ENCODE results near the gene ERO1B.
"Not testable (repeated sequence)": the region's sequence is repeated elsewhere in the genome, so short reads cannot be mapped to it uniquely, and the experiment has no call there.

Gene ERO1B

GRCh38 chr1:236281654-236282424 lies at the start of gene ERO1B:
ERO1B (minus strand) TSS chr1:236281958; CDS start chr1:236281783, 175 bp downstream.
- DNase-seq = peak; percentile 91

GRCh38 chr1:236331412-236331811 lies 49.7 kb upstream of the ERO1B start:
- not testable (repeated sequence) for DNase-seq

GRCh38 chr1:236326432-236326831 lies 44.7 kb upstream of the ERO1B start:
- DNase-seq = no peak

GRCh38 chr1:236325567-236325966 lies 43.8 kb upstream of the ERO1B start:
- no peak for DNase-seq

- no peak for DNase-seq
Measured at GRCh38 chr1:236323819-236324411, 42.2 kb upstream of the ERO1B start.

GRCh38 chr1:236322566-236323409 lies 41.0 kb upstream of the ERO1B start:
- DNase-seq = no peak

GRCh38 chr1:236321101-236321500 lies 39.3 kb upstream of the ERO1B start:
- no peak for DNase-seq

GRCh38 chr1:236320671-236321070 lies 38.9 kb upstream of the ERO1B start:
- DNase-seq = no peak

GRCh38 chr1:236320214-236320613 lies 38.5 kb upstream of the ERO1B start:
- no peak for DNase-seq

- no peak for DNase-seq
Measured at GRCh38 chr1:236316437-236316836, 34.7 kb upstream of the ERO1B start.

- DNase-seq = no peak
Measured at GRCh38 chr1:236315518-236315917, 33.8 kb upstream of the ERO1B start.

- DNase-seq = no peak
Measured at GRCh38 chr1:236315092-236315491, 33.3 kb upstream of the ERO1B start.

GRCh38 chr1:236314050-236314449 lies 32.3 kb upstream of the ERO1B start:
- DNase-seq = not testable (repeated sequence)

GRCh38 chr1:236313427-236313826 lies 31.7 kb upstream of the ERO1B start:
- no peak for DNase-seq

GRCh38 chr1:236311040-236311439 lies 29.3 kb upstream of the ERO1B start:
- no peak for DNase-seq

GRCh38 chr1:236308827-236309226 lies 27.1 kb upstream of the ERO1B start:
- DNase-seq = no peak

GRCh38 chr1:236307435-236307834 lies 25.7 kb upstream of the ERO1B start:
- DNase-seq = no peak

GRCh38 chr1:236304682-236305081 lies 22.9 kb upstream of the ERO1B start:
- no peak for DNase-seq

GRCh38 chr1:236303675-236304074 lies 21.9 kb upstream of the ERO1B start:
- DNase-seq = no peak

GRCh38 chr1:236302941-236303340 lies 21.2 kb upstream of the ERO1B start:
- DNase-seq = no peak

GRCh38 chr1:236301958-236302335 lies 20.2 kb upstream of the ERO1B start:
- no peak for DNase-seq

GRCh38 chr1:236301080-236301957 lies 19.6 kb upstream of the ERO1B start:
- DNase-seq = no peak

- DNase-seq = no peak
Measured at GRCh38 chr1:236297161-236297560, 15.4 kb upstream of the ERO1B start.
